Neutrophil (primary cell): ENCODE results near the gene CFAP69.
"Not testable (repeated sequence)": the region's sequence is repeated elsewhere in the genome, so short reads cannot be mapped to it uniquely, and the experiment has no call there.

Source experiments
- H3K27ac ChIP-seq: fragments of 200-600 bp; sonication (generic); 2 replicates; pipeline ENCODE4 v1.5.1; 2016; ENCODE audit warnings: mild to moderate bottlenecking, moderate library complexity
- H3K27me3 ChIP-seq: fragments of 200-600 bp; sonication (generic); 2 replicates; pipeline ENCODE4 v1.6.0; 2016; ENCODE audit warnings: mild to moderate bottlenecking
- H3K36me3 ChIP-seq: fragments of 200-600 bp; sonication (generic); 2 replicates; pipeline ENCODE4 v1.5.1; 2017
- H3K4me1 ChIP-seq, 2 experiments: fragments of 200-600 bp in 1 of 2; sonication (generic) in 1 of 2; 1 replicate in 1 of 2; 2 replicates in 1 of 2; pipeline versions ENCODE4 v1.5.1 to v1.6.1; 2013 to 2016; ENCODE audit warnings: low read depth in 1 of 2, low read length in 1 of 2, mild to moderate bottlenecking in 1 of 2, moderate library complexity in 1 of 2; ENCODE audit not compliant: control insufficient read depth in 1 of 2, insufficient read depth in 1 of 2
- H3K4me3 ChIP-seq, 2 experiments: fragments of 200-600 bp in 1 of 2; sonication (generic) in 1 of 2; 1 replicate in 1 of 2; 2 replicates in 1 of 2; pipeline ENCODE4 v1.5.1; 2013 to 2016; ENCODE audit warnings: low read depth in 1 of 2, low read length in 1 of 2, mild to moderate bottlenecking in 1 of 2, moderate library complexity in 1 of 2
- H3K9me3 ChIP-seq: fragments of 200-600 bp; sonication (generic); 2 replicates; pipeline ENCODE4 v1.5.1; 2016
- TF ChIP-seq, protein P1 (sequence below): fragments of 200-600 bp; sonication (generic); IDR thresholded peaks from 2 replicates; pipeline ENCODE4 v1.5.1; 2016; ENCODE audit warnings: antibody characterized with exemption

CFAP69 gene

DNA sequence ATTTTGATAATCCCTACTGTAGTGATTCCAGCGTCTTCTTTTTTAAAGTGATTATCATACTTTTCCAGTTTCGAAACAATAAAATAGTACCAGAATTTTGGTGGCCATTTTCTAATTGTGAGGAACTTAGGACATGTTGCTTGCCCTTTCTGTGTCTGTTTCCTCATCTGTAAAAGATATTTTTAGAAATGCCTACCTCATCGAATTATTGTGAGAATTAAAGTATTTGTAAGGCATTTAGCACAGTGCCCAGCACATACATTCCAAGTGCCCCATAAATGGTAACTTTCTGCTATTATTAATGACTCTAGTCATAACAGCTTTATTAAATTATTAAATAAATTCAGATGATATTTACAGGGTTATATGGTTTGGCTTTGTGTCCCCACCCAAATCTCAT is 3.7 kb downstream of the CFAP69 start:
- TF ChIP-seq, protein P1, sequence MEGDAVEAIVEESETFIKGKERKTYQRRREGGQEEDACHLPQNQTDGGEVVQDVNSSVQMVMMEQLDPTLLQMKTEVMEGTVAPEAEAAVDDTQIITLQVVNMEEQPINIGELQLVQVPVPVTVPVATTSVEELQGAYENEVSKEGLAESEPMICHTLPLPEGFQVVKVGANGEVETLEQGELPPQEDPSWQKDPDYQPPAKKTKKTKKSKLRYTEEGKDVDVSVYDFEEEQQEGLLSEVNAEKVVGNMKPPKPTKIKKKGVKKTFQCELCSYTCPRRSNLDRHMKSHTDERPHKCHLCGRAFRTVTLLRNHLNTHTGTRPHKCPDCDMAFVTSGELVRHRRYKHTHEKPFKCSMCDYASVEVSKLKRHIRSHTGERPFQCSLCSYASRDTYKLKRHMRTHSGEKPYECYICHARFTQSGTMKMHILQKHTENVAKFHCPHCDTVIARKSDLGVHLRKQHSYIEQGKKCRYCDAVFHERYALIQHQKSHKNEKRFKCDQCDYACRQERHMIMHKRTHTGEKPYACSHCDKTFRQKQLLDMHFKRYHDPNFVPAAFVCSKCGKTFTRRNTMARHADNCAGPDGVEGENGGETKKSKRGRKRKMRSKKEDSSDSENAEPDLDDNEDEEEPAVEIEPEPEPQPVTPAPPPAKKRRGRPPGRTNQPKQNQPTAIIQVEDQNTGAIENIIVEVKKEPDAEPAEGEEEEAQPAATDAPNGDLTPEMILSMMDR: no peak
- Histone ChIP-seq H3K27ac (no peak overlapping the region), H3K4me3 (no peak overlapping the region), H3K36me3 (no peaks in the 10 kb centered on the region), H3K4me1 (peaks cover 3 to 14% of the 10 kb centered on the region in 2 experiments), H3K9me3 (no peaks in the 10 kb centered on the region), H3K27me3 (peaks cover 82% of the 10 kb centered on the region)

DNA sequence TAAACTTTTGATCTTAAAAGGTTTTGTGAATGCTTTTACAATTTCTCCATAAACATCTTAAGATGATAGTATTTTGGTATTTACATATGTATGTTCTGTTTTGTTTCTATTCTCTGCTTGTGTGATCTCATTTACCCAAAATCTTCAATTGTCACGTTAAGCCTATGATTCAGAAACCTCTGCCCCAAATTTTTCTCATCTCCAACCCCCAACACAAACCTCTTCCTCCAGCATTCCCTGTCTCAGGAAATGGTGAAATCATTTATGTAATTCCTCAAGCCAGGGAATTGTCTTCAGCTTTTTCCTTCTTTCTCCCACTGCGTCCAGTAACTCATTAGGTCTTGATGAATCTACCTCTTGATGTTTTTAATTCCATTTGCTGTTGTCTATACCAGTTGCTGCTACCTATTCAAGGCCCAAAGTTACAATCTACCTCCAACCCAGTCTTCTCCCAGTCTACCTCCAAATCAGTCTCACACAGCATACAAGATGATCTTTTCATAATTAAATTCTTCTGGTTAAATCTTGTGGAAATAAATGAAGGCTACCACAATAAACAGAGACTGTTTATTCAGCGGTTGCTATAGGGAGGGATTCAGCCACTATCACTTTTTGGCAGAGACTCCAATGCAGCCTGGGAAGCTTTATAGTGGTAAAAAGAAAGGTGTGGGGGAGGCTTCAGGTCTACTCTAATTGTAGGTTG is 5.8 kb downstream of the CFAP69 start:
- Histone ChIP-seq H3K36me3 (no peaks in the 10 kb centered on the region), H3K27me3 (peaks cover 62% of the 10 kb centered on the region), H3K4me1 (peaks cover 0 to 1% of the 10 kb centered on the region in 2 experiments), H3K4me3 (no peak overlapping the region), H3K27ac (no peak overlapping the region), H3K9me3 (no peaks in the 10 kb centered on the region)
- TF ChIP-seq, protein P1: no peak

DNA sequence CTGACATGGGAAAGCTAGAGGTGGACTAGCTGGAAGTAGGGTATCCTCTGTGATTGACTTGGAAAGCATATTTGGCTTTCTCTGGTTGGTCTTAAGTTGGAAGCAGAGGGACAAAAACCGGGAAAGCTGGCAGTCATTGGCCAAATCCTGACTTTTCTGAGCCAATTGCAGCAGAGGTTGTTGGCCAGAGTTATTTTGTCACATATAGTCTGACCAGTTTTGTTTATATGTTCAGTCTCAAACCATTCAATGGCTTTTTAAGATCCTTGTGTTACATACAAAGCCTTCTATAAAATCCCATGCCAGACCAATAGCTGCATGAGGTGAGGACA is 6.3 kb downstream of the CFAP69 start:
- no peaks in the 10 kb centered on the region for H3K36me3 ChIP-seq
- peaks cover 57% of the 10 kb centered on the region for H3K27me3 ChIP-seq
- H3K9me3 ChIP-seq: no peaks in the 10 kb centered on the region
- TF ChIP-seq, protein P1: no peak
- no peak overlapping the region for H3K4me3 ChIP-seq
- no peak overlapping the region for H3K27ac ChIP-seq
- H3K4me1 ChIP-seq: no peaks in the 10 kb centered on the region

DNA sequence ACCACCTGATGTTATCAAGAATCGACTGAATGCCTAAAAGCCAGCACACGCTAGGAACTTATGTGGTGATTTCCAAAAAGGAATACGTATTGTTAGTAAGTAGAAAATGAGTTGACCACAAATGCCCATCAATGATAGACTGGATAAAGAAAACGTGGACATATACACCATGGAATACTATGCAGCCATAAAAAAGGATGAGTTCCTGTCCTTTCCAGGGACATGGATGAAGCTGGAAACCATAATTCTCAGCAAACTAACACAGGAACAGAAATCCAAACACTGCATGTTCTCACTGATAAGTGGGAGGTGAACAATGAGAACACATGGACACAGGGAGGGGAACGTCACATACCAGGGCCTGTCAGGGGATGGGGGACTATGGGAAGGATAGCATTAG is 11.0 kb downstream of the CFAP69 start:
- not testable (repeated sequence) for H3K36me3 ChIP-seq, H3K4me3 ChIP-seq

DNA sequence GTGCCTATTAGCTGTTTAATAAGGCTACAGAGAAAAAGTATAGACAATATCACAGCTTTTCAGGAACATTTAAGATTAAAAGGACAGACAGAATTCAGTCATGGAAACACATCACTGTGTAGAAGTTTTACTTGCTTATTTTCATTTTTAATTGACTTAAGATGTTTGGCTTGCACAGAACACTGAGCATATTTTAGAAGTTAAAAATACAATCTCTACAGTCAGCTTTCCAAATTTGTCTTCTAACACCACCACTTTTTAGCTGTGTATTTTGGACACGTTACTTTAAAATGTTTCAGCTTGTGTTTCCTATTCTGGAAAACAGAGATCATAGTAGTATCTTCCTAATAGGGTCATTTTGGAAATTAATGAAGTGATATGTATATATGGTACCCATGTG is 11.8 kb downstream of the CFAP69 start:
- Histone ChIP-seq H3K36me3 (no peaks in the 10 kb centered on the region), H3K27ac (no peak overlapping the region), H3K4me3 (no peak overlapping the region), H3K4me1 (no peaks in the 10 kb centered on the region), H3K9me3 (no peaks in the 10 kb centered on the region), H3K27me3 (peaks cover 37% of the 10 kb centered on the region)
- TF ChIP-seq, protein P1: no peak

More for the DNA sequence above, 11.0 kb downstream of the CFAP69 start:
- H3K27ac ChIP-seq, H3K9me3 ChIP-seq, H3K4me1 ChIP-seq: not testable (repeated sequence)
- H3K27me3 ChIP-seq: peaks cover 34% of the 10 kb centered on the region

DNA sequence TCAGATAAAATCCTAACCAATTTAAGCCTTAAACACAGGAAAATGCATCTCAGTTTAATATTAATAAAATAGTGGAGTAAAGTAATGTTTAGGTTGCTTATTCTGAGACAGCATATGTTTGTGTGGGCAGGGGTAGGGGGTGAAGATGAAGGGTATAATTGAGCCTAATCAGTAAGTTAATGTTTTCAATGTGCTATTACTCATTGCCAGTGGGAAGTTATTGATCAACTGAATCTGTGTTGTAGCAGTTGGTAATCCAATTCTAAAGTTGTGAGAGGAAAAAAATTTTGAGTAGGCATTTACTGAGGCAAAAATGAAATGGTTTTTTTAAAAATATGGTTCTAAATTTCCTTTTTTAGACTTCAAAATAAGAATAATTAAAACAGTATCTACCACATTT is 16.5 kb downstream of the CFAP69 start:
- H3K27ac ChIP-seq: no peak overlapping the region
- no peak overlapping the region for H3K4me3 ChIP-seq
- H3K9me3 ChIP-seq: no peaks in the 10 kb centered on the region
- no peaks in the 10 kb centered on the region for H3K4me1 ChIP-seq
- H3K27me3 ChIP-seq: peaks cover 40% of the 10 kb centered on the region
- H3K36me3 ChIP-seq: no peaks in the 10 kb centered on the region
- TF ChIP-seq, protein P1: no peak
